HG03025 (cell line): ENCODE data around the gene HMGXB3.

Source experiments
- ATAC-seq: cut with Tn5 transposase; IDR thresholded peaks from one replicate; pipeline ENCODE4 v1.9.1; 2021; ENCODE audit warnings: mild to moderate bottlenecking, moderate library complexity; ENCODE audit not compliant: unreplicated experiment, low FRiP score

Gene HMGXB3, protein sequence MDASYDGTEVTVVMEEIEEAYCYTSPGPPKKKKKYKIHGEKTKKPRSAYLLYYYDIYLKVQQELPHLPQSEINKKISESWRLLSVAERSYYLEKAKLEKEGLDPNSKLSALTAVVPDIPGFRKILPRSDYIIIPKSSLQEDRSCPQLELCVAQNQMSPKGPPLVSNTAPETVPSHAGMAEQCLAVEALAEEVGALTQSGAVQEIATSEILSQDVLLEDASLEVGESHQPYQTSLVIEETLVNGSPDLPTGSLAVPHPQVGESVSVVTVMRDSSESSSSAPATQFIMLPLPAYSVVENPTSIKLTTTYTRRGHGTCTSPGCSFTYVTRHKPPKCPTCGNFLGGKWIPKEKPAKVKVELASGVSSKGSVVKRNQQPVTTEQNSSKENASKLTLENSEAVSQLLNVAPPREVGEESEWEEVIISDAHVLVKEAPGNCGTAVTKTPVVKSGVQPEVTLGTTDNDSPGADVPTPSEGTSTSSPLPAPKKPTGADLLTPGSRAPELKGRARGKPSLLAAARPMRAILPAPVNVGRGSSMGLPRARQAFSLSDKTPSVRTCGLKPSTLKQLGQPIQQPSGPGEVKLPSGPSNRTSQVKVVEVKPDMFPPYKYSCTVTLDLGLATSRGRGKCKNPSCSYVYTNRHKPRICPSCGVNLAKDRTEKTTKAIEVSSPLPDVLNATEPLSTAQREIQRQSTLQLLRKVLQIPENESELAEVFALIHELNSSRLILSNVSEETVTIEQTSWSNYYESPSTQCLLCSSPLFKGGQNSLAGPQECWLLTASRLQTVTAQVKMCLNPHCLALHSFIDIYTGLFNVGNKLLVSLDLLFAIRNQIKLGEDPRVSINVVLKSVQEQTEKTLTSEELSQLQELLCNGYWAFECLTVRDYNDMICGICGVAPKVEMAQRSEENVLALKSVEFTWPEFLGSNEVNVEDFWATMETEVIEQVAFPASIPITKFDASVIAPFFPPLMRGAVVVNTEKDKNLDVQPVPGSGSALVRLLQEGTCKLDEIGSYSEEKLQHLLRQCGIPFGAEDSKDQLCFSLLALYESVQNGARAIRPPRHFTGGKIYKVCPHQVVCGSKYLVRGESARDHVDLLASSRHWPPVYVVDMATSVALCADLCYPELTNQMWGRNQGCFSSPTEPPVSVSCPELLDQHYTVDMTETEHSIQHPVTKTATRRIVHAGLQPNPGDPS (N-terminal part only)

DNA sequence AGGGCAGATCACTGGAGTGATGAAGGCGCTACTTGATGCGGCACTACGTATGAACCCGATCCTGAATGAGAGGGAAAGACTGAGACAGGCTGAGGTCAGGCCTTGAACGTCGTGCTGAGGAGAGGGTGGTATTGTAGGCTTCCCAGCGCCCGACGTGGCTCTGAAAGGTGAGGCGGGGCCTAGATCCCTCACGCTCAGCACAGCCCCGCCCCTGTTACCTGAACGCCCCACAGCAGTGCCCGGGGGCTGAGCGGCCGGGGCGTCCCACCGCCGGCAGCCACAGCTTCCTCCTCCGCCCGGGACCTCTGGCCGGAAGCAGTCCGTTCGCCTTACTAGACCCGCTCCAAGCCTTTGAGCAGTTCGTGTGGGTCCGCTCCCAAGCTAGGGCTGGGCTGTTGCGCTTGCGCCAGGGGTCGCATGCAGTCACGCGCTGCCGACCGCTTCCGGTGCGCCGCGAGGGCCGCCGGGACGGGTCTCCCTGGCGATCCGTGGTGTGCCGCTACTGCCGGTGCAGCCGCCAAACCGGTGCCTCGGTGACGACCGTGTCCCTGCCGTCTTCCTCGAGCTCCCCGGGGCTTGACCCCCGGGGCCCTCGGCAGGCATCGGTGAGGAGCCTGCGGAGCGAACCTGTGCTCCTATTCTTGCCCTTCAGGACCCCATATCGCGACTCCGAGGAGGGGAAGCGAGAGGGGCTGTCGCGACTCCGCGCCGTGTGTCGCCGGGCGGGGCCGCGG lies at the start of gene HMGXB3, which contains the start of gene TIGD6:
HMGXB3 (plus strand) TSS at position 484 of the 734 bp plus-strand sequence. CDS start 4,114 bp downstream, outside the sequence.
TIGD6 (minus strand) TSS at position 399 of the 734 bp plus-strand sequence. CDS start 4,306 bp downstream, outside the sequence.
- ATAC-seq: peak; percentile 86

DNA sequence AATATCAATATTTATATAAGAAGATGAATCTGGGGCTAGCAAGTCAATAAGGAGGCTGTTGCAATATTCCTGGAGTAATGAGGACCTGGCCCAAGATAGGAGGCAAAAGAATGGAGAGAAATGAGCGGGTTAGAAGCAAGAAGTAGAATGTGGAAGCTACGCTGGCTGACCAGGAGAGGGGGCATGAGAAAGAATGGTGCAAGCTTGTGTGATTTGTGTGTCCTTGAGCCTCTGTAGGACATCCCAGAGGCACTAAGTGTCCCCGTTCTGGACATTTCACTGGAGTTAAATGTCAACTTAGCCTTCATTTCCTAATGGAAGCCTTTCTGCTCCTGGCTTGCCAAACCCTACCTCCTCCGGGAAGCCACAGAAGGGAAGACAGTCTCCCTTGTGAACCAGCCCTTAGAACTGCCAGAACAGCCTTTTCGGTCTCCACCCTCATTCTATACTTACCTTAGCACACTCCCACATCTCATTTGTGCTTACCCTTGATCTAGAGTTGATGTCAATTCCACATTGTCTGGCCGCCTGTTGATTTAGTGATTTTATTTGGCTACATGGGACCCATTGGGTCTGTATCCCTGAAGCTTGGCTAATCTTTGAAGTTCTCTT lies 49.3 kb upstream of the HMGXB3 start:
- ATAC-seq: no peak

DNA sequence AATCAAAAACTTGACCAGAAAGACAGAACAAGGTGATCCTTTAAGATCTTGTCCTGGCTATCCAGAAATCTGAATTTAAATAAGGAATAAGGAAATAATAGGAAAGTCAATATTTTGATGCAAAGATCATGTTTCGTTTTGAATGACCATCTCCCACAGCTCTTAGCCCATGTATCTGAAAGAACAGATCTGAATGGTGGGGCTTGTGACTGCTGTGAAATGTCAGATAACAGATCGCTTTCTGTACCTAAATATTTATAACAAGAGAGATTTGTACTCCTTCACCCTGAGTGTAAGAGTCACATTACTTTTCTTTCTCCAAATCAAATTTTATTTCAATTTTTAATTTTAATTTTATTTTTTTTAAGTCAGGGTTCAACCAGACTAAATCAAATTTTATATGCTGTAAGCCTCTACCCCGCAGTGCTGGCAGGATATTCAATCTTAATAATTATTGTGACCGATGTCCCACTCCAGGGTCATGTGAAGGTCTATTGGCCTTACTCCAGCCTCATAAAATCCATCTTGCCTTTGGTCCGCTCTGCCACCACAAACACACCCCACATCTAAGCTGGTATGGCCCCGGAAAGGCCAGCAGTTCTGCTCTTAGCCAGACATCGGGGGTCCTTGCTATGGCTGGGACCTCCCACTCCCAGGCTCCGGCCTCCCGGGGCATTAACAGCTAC lies 47.0 kb upstream of the HMGXB3 start:
- no peak for ATAC-seq

DNA sequence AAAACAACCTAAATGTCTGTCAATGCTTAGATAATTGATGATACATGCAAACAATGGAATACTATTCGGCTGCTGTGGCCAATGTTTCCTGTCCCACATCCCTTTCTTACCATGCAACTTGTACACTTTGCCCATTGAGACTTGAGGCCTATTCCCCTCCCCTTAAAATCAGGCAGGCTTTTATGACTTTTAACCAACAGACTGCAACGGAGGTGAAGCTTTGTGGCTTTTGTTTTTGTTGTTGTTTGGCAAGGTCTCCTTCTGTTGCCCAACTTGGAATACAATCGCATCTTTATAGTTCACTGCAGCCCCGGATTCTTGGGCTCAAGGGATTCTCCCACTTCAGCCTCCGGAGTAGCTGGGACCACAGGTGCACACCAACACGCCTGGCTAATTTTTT lies 45.7 kb upstream of the HMGXB3 start:
- ATAC-seq: no peak

DNA sequence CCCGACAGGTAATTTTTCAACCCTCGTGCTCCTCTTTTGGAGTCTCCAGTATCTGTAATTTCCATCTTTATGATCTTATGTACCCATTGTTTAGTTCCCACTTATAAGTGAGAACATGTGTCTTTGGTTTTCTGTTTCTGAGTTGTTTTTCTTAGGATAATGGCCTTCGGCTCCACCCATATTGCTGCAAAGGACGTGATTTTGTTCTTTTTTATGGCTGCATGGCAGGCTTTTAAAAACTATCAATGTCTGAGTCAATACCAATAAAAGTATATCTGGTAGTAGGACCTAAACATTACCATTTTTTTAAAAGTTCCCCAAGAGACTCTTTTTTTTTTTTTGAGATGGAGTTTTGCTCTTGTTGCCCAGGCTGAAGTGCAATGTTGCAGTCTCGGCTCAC lies 43.9 kb upstream of the HMGXB3 start:
- ATAC-seq: no peak

DNA sequence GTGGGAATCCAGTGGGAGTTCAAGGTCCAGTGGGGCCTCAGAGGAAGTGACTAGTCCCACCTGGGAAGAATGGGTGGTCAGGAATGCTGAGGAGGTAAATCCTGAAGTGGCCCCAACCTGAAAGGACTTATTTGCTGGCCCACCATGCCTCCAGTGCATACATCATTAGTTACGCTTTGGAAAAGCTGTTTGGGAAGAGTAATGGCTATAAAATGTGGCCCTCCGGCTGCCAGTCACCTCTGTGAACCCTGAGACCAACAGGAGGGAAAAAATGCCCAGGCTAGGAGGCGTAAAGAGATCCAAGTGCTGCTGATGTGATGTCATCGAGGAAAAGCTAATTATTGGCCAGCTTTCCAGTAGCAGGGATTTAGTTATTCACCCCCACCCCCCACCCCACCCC lies 42.7 kb upstream of the HMGXB3 start:
- ATAC-seq: no peak

DNA sequence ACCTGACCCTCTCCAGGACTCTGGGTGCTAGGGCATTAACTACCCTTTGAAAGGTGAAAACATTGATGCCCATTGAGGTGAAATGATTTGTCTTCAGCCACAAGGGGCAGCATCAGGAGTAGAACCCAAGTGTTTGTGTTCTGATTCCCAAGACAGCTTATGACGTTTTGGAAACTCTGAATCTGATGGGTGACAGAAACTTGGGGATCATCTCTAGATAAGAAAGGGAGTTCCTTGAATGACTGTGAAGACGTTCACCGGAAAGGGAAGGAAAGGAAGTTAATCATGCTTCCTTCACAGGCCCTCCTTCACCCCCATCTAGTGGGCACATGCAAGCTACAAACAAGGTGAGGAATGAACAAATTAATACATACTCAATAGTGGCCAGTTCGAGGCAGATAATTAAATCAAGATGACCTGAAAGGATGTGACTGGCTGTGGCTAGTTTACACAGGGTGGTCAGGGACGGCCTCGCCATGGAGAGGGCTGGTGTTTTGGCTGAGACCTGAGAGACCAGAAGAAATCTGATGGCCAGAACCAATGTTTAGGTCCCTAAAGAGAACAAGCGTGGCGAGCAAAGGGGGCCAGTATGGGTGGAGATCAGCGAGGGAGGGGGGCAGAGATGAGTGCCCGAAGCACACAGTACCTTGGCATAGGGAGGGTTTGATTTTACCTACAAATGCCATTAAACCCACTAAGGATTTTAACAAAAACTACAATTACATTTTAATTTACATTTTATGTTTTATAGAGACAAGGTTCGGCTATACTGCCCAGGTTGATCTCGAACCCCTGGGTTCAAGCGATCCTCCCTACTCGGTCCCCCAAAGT lies 40.9 kb upstream of the HMGXB3 start:
- no peak for ATAC-seq

DNA sequence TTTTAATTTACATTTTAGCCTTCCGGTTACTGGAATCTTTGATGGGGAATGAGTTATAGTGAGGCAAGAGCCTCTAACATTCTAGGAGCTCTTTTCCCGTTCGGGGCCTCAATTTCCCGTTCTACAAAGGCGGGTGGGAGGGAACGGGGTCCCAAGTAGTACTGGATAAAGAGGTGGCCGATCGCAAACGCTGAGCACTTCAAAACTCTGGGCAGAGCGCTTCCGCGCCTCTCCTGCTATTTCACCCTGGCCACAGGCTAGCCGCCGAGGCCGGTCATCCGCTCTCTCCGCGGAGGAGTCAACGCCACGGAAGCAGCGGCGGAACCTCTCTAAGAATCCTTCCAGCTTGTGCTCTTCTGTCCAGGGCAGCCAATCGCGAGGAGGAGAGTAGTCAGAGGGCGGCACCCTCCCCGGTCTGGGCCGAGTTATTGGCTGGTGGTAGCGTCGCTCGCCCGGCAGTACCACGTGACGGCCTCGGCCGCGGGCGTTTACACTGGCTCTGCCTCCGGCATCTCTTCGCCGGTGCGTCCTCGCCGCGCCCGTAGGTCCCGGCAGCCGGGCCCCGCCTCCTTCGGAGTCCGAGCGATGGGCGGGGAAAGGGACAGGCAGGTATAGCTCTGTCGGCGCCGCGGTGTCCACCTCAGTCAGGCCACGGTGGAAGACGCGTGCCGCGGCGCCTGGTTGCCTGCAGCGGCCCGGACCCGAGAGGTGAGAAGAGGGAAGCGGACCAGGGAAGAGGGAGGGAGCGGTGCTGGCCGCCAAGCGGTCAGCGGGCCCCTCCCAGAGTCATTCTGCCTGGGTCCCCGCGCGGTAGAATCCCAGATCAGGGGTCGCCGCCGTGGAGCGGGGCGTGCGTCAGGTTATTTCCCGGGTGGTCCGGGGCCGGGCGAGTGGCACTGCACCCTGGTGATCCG lies 40.0 kb upstream of the HMGXB3 start, which contains the start of gene SLC26A2:
SLC26A2 (plus strand) TSS at position 487 of the 914 bp plus-strand sequence. CDS start 16,895 bp downstream, outside the sequence.
- peak; percentile 97 for ATAC-seq

DNA sequence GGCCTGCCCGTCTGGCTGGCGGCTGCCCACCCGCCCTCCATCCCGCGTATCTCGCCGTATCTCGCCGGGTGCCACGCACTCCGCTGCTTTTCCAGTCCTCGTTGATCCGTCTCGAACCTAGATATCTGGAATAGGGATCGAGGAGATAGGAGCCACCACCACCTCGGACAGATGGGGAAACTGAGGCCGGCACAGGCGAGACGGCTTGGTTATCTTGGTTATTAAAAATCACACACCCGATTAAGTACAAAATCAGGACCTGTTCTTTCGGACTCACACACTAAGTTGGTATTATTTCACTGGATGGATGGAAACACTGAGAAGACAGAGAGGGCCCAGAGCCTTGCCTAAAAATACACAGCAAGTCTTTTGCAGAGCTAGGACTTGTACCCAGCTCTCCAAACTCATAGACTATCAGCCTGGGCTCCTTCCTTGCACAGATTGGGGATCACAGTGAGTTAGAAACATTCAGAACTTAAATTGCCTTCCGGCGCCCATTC lies 39.3 kb upstream of the HMGXB3 start:
- no peak for ATAC-seq

DNA sequence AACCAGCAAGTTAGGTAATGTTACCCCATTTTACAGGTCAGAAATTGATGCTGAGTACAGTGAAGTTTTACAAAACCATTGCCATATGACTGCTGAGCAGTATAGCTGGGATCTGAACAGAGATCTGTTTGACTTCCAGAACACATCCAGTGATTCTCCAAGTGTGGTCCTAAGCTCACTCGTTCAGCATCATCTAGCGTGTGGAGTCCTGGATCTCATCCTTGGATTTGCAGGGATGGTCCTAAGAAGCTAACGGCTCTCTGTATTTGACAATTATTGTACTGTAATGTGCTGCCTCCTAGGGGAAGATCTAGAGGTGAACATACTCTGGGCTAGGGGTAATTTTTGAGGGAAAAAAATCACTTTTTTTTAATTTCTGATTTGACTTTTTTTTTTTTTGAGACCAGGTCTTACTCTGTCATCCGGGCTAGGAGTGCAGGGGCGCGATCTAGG lies 38.6 kb upstream of the HMGXB3 start:
- ATAC-seq: no peak

DNA sequence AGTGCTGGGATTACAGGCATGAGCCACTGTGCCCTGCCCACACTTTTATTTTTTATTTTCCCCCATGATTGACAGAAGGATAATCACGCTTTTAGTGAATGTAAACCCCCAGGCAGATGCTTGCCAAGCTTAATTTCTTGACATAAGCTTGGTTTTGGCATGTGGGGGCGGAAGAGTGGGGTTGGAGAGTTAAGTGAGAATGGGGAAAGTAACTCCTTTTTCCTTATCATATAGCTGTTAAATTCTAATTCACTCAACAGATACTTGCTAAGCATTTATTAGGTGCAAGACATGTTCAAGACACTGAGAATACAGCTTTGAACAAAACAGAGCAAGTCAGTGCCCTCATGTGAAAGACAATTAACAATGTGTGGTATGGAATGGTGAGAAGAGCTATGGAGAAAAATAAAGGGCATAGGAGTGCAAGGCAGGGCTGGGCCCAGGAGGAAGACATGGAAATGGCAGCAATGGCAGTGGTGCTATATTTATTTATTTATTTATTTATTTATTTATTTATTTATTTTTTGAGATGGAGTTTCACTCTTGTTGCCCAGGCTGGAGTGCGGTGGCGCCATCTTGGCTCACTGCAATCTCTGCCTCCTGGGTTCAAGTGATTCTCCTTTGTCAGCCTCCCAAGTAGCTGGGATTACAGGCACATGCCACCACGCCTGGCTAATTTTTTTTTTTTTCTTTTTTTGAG lies 37.8 kb upstream of the HMGXB3 start:
- no peak for ATAC-seq

DNA sequence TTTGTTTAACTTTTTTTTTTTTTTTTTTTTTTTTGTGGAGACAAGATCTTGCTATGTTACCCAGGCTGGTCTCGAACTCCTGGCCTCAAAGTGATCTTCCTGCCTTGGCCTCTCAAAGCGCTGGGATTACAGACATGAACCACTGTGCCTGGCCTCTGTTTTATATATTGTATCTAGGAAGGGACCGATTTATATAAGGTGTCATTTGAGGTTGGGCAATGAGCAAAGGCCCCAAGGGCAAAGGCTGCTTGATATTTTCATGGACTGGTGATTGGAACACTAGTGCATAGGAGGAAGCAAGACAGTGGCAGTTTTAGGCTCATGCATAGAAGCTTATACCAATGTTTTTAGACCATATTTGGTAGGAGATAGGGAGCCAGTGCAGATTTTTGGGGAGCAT lies 36.8 kb upstream of the HMGXB3 start:
- no peak for ATAC-seq

DNA sequence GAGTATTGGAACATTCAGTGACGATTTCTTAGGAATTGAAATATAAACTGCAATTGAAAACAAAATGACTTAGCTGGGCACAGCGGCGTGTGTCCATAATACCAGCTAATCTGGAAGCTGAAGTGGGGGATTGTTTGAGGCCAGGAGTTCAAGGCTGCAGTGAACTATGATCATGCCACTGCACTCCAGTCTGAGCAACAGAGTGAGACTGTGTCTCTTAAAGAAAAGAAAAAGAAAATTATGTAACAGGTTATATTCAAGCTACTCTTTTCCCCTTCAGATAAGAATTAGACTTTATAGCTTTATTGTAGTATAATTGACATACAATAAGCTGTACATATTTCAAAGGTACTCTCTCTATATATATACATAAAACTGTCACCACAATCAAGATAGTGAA lies 33.6 kb upstream of the HMGXB3 start:
- no peak for ATAC-seq

DNA sequence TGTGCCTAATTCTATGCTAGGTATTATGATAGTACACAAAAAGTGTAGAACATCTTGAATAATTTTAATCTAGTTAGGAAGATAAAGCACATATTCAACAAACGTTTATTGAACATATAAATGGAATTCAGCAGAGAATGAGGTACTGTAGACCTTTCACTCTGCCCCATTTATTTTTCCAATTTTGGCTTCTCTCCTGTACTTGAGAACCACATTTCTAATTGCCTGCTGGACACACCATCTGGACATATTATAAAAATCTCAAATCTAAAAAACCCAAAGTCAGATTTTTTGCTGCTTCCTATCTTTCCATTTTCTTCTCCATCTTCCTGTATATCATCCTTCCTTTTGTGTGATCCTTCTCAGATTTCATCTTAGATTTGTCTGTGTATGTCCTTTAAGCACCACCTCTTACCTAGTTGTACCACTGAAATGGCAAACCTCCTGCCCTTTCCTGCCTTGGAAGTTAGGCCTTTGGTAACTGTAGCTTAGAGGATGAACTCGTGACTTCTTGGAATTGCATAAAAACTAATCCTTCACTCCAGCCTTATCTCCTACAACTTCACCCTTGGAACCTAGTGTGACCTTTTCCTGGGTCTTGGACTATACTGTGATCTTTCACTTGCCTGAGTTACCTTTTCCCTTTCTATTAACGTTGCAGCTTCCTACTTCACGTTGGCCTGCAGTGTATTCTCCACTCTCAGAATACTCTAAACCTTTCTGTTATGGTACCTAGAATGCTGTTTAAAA lies 31.2 kb upstream of the HMGXB3 start:
- ATAC-seq: no peak

DNA sequence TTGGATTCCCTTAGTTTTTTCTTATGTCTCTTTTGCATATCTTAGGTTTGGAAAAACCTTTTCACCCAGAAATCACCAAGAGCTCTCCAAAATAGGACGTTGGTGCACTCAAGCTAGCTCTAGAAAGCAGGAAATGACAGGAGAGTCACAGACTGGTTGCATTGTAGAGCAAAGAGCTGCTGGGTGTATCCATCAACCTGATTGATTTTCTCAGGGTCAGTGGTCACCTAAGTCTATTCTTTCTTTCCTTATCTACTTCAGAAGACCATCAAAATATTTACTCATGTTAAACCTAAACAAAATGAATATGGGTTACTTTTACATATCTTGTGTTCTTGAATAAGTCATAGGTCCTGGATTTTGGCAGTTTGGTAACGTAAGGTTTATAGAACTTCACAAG lies 25.1 kb upstream of the HMGXB3 start:
- ATAC-seq: no peak

DNA sequence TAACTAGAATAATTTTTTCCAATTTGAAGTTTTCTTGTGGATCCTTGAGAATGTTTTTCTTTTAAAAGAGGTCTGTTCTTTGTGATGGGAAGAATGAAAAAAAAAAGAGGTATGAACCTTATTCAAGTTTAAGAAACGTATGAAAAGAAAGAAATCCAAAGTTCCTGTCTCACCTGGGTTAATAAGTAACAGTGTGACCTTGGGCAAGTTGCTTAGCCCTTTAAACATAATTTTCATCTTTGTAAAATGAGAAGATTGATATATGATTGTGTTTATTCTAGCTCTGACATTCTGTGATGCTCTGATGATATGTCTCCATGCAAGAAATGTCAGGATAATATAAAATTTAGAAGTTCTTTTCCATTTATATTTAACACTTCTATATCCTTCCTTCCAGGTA lies 20.6 kb upstream of the HMGXB3 start:
- no peak for ATAC-seq
